ENCODE data around the gene PARN. TPM values are rescaled to one million over a fixed set of nuclear protein-coding genes. Genes with fewer than 3 reads are reported as not detected.

PARN gene
- total RNA-seq, 1 donor from 2014 or later: 24.6 TPM

- no peak for DNase-seq (ENCODE audit: extremely low read depth, low read depth, low spot score)
Observed at GRCh38 chr16:14531101-14531500, 99.0 kb downstream of the PARN start.

- no peak for DNase-seq (ENCODE audit: extremely low read depth, low read depth, low spot score)
Observed at GRCh38 chr16:14530046-14530445, 100.0 kb downstream of the PARN start.

- peak; percentile 71 for DNase-seq (ENCODE audit: extremely low read depth, low read depth, low spot score)
Observed at GRCh38 chr16:14529010-14529669, 100.9 kb downstream of the PARN start.

GRCh38 chr16:14528306-14528705 lies 101.8 kb downstream of the PARN start:
- no peak for DNase-seq (ENCODE audit: extremely low read depth, low read depth, low spot score)

- DNase-seq (ENCODE audit: extremely low read depth, low read depth, low spot score): no peak
Observed at GRCh38 chr16:14527411-14528044, 102.5 kb downstream of the PARN start.

- DNase-seq (ENCODE audit: extremely low read depth, low read depth, low spot score): no peak
Observed at GRCh38 chr16:14525596-14525995, 104.5 kb downstream of the PARN start.

- no peak for DNase-seq (ENCODE audit: extremely low read depth, low read depth, low spot score)
Observed at GRCh38 chr16:14524979-14525378, 105.1 kb downstream of the PARN start.

- no peak for DNase-seq (ENCODE audit: extremely low read depth, low read depth, low spot score)
Observed at GRCh38 chr16:14523632-14524031, 106.4 kb downstream of the PARN start.

GRCh38 chr16:14522671-14523070 lies 107.4 kb downstream of the PARN start:
- DNase-seq (ENCODE audit: extremely low read depth, low read depth, low spot score): no peak

- DNase-seq (ENCODE audit: extremely low read depth, low read depth, low spot score): no peak
Observed at GRCh38 chr16:14520753-14521152, 109.3 kb downstream of the PARN start.

- no peak for DNase-seq (ENCODE audit: extremely low read depth, low read depth, low spot score)
Observed at GRCh38 chr16:14514967-14515366, 115.1 kb downstream of the PARN start.

- no peak for DNase-seq (ENCODE audit: extremely low read depth, low read depth, low spot score)
Observed at GRCh38 chr16:14513389-14514107, 116.5 kb downstream of the PARN start.

- DNase-seq (ENCODE audit: extremely low read depth, low read depth, low spot score): no peak
Observed at GRCh38 chr16:14511800-14512135, 118.3 kb downstream of the PARN start.

- no peak for DNase-seq (ENCODE audit: extremely low read depth, low read depth, low spot score)
Observed at GRCh38 chr16:14510939-14511799, 118.9 kb downstream of the PARN start.

- DNase-seq (ENCODE audit: extremely low read depth, low read depth, low spot score): no peak
Observed at GRCh38 chr16:14510581-14510938, 119.5 kb downstream of the PARN start.

- no peak for DNase-seq (ENCODE audit: extremely low read depth, low read depth, low spot score)
Observed at GRCh38 chr16:14509675-14510132, 120.4 kb downstream of the PARN start.

GRCh38 chr16:14509055-14509454 lies 121.0 kb downstream of the PARN start:
- DNase-seq (ENCODE audit: extremely low read depth, low read depth, low spot score): no peak

- no peak for DNase-seq (ENCODE audit: extremely low read depth, low read depth, low spot score)
Observed at GRCh38 chr16:14505846-14506245, 124.2 kb downstream of the PARN start.

- no peak for DNase-seq (ENCODE audit: extremely low read depth, low read depth, low spot score)
Observed at GRCh38 chr16:14502932-14503741, 126.9 kb downstream of the PARN start.

GRCh38 chr16:14502256-14502875 lies 127.7 kb downstream of the PARN start:
- DNase-seq (ENCODE audit: extremely low read depth, low read depth, low spot score): no peak

Data from glomerular endothelial cell (primary cell).